GM21576 (cell line): ENCODE results near the gene MYLK3.
A peak's percentile ranks its signal among the peaks of the same experiment; 100 is the strongest.
"Not testable (repeated sequence)": the region's sequence is repeated elsewhere in the genome, so short reads cannot be mapped to it uniquely, and the experiment has no call there.

Source experiments
- ATAC-seq: cut with Tn5 transposase; IDR thresholded peaks from one replicate; pipeline ENCODE4 v1.9.1; 2021; ENCODE audit warnings: mild to moderate bottlenecking, moderate library complexity; ENCODE audit not compliant: unreplicated experiment

Gene MYLK3

GRCh38 chr16:46747777-46748651 is at the start of gene MYLK3:
MYLK3 (minus strand) TSS chr16:46748344; CDS start chr16:46748193, 151 bp downstream.
- no peak for ATAC-seq

- ATAC-seq: no peak
These were observed 49.4 kb upstream of the MYLK3 start for GRCh38 chr16:46797501-46797900.

GRCh38 chr16:46796764-46797269 is 48.7 kb upstream of the MYLK3 start:
- no peak for ATAC-seq

GRCh38 chr16:46793841-46794240 is 45.7 kb upstream of the MYLK3 start:
- ATAC-seq: no peak

GRCh38 chr16:46790599-46791270 is 42.6 kb upstream of the MYLK3 start:
- ATAC-seq: no peak

GRCh38 chr16:46789499-46790414 is 41.6 kb upstream of the MYLK3 start:
- peak; percentile 71 for ATAC-seq

GRCh38 chr16:46788891-46789474 is 40.8 kb upstream of the MYLK3 start:
- ATAC-seq: no peak

GRCh38 chr16:46787909-46788308 is 39.8 kb upstream of the MYLK3 start:
- peak; percentile 37 for ATAC-seq

GRCh38 chr16:46785076-46785845 is 37.1 kb upstream of the MYLK3 start:
- no peak for ATAC-seq

GRCh38 chr16:46784569-46784968 is 36.4 kb upstream of the MYLK3 start:
- not testable (repeated sequence) for ATAC-seq

- ATAC-seq: no peak
These were observed 35.7 kb upstream of the MYLK3 start for GRCh38 chr16:46783800-46784199.

GRCh38 chr16:46782320-46782719 is 34.2 kb upstream of the MYLK3 start:
- no peak for ATAC-seq

- no peak for ATAC-seq
These were observed 29.7 kb upstream of the MYLK3 start for GRCh38 chr16:46777804-46778203.

- peak; percentile 20 for ATAC-seq
These were observed 27.1 kb upstream of the MYLK3 start for GRCh38 chr16:46775214-46775613.

GRCh38 chr16:46774743-46775177 is 26.6 kb upstream of the MYLK3 start:
- peak; percentile 61 for ATAC-seq

- no peak for ATAC-seq
These were observed 24.3 kb upstream of the MYLK3 start for GRCh38 chr16:46772463-46772862.

GRCh38 chr16:46768809-46769208 is 20.7 kb upstream of the MYLK3 start:
- ATAC-seq: no peak

GRCh38 chr16:46765050-46765449 is 16.9 kb upstream of the MYLK3 start:
- no peak for ATAC-seq

GRCh38 chr16:46763147-46763546 is 15.0 kb upstream of the MYLK3 start:
- ATAC-seq: no peak

- no peak for ATAC-seq
These were observed 14.4 kb upstream of the MYLK3 start for GRCh38 chr16:46762583-46762982.
